ENCODE measurements around the gene SLC10A7. TPM values are rescaled to one million over a fixed set of nuclear protein-coding genes. Genes with fewer than 3 reads are reported as not detected.

The SLC10A7 gene
- total and polyA plus RNA-seq, 2 donors (not counting 1 experiment from before 2014, with no cell fraction given), result 7.4 to 12.6 TPM

DNA sequence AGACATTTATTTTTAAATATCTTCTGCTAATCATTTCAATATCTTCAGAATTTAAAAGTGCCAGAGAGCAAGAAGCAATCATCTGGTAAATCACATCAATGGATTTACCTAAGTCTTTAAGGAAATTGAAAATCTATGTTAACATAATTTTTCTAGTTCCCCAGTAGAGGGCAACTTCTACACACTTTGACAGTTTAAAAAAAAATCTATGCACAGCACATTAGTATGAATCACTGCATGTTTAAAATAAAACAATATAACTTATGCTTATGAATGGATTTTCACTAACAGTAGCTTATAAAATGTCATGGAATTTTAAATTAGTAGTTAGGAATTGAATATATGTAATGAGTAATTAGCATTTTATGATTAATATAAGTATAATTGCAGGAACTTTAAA lies 180.9 kb downstream of the SLC10A7 start:
- Histone ChIP-seq H3K9ac (ENCODE audit: insufficient read depth, low read length) (no peak overlapping the region), H3K36me3 (ENCODE audit: control insufficient read depth, insufficient read depth, low read length) (no peaks in the 10 kb centered on the region), H3K79me2 (ENCODE audit: control insufficient read depth, insufficient read depth, low read length) (no peaks in the 10 kb centered on the region), H3K4me1 (ENCODE audit: control insufficient read depth, extremely low read depth, insufficient read depth, low read length) (peaks cover 2% of the 10 kb centered on the region), H4K20me1 (ENCODE audit: control insufficient read depth, extremely low read depth, insufficient read depth, low read length) (no peaks in the 10 kb centered on the region), H3K4me3 (replicated peaks in 1 of 4; ENCODE audit: control extremely low read depth in 1 of 4, insufficient read depth in 1 of 4, low read depth in 3 of 4, low read length in 4 of 4) (no peak overlapping the region), H3K27me3 (ENCODE audit: control insufficient read depth, insufficient read depth, low read length) (no peaks in the 10 kb centered on the region), H3K9me3 (ENCODE audit: control insufficient read depth, insufficient read depth, low read depth, low read length) (no peaks in the 10 kb centered on the region), H3K27ac (ENCODE audit: insufficient read depth, low read length) (no peak overlapping the region), H2AFZ (ENCODE audit: low read length) (no peak overlapping the region), H3K4me2 (ENCODE audit: extremely low read depth, insufficient read depth, low read length) (no peak overlapping the region)
- no peak for TF ChIP-seq EZH2 (IDR thresholded peaks at IDR 0.05; ENCODE audit: low read length, missing control alignments)
- TF ChIP-seq, protein P1, sequence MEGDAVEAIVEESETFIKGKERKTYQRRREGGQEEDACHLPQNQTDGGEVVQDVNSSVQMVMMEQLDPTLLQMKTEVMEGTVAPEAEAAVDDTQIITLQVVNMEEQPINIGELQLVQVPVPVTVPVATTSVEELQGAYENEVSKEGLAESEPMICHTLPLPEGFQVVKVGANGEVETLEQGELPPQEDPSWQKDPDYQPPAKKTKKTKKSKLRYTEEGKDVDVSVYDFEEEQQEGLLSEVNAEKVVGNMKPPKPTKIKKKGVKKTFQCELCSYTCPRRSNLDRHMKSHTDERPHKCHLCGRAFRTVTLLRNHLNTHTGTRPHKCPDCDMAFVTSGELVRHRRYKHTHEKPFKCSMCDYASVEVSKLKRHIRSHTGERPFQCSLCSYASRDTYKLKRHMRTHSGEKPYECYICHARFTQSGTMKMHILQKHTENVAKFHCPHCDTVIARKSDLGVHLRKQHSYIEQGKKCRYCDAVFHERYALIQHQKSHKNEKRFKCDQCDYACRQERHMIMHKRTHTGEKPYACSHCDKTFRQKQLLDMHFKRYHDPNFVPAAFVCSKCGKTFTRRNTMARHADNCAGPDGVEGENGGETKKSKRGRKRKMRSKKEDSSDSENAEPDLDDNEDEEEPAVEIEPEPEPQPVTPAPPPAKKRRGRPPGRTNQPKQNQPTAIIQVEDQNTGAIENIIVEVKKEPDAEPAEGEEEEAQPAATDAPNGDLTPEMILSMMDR (conservative IDR thresholded peaks at IDR 0.05 in 1 of 2, IDR thresholded peaks at IDR 0.05 in 1 of 2; ENCODE audit: low read depth in 1 of 2, low read length in 2 of 2), result peak; percentile 9 to 45
- peak; percentile 28 to 59 for DNase-seq (ENCODE audit: low read depth in 2 of 2)

DNA sequence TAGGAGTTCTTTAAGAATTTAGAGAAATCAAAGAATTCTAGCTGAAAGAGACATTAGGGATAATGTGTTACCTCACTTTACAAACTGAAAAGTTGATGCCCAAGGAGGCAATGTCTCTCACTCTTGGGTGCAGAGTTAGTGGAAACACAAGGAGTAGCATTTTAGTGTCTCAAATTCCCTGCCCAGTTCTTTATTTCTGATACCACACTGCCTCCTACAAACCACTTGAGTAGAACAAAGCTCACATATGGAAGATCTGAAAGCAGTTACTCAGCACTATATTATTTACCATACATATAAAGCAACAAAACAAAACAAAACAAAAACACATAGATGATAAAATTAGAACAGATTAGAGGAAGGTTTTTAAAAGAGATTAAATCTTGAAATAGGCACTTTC lies 183.2 kb downstream of the SLC10A7 start:
- no peak overlapping the region for H2AFZ ChIP-seq (ENCODE audit: low read length)
- no peak overlapping the region for H3K4me2 ChIP-seq (ENCODE audit: extremely low read depth, insufficient read depth, low read length)
- peak in 1 of 2 donors; percentile 26 for DNase-seq (ENCODE audit: low read depth in 2 of 2)
- no peaks in the 10 kb centered on the region for H3K27me3 ChIP-seq (ENCODE audit: control insufficient read depth, insufficient read depth, low read length)
- H3K9ac ChIP-seq (ENCODE audit: insufficient read depth, low read length), result no peak overlapping the region
- no peaks in the 10 kb centered on the region for H4K20me1 ChIP-seq (ENCODE audit: control insufficient read depth, extremely low read depth, insufficient read depth, low read length)
- H3K4me1 ChIP-seq (ENCODE audit: control insufficient read depth, extremely low read depth, insufficient read depth, low read length), result peaks cover 6% of the 10 kb centered on the region
- TF ChIP-seq EZH2 (IDR thresholded peaks at IDR 0.05; ENCODE audit: low read length, missing control alignments), result no peak
- TF ChIP-seq, protein P1 (conservative IDR thresholded peaks at IDR 0.05 in 1 of 2, IDR thresholded peaks at IDR 0.05 in 1 of 2; ENCODE audit: low read depth in 1 of 2, low read length in 2 of 2), result no peak
- no peaks in the 10 kb centered on the region for H3K9me3 ChIP-seq (ENCODE audit: control insufficient read depth, insufficient read depth, low read depth, low read length)
- H3K36me3 ChIP-seq (ENCODE audit: control insufficient read depth, insufficient read depth, low read length), result no peaks in the 10 kb centered on the region
- H3K4me3 ChIP-seq (replicated peaks in 1 of 4; ENCODE audit: control extremely low read depth in 1 of 4, insufficient read depth in 1 of 4, low read depth in 3 of 4, low read length in 4 of 4), result no peak overlapping the region
- no peak overlapping the region for H3K27ac ChIP-seq (ENCODE audit: insufficient read depth, low read length)
- no peaks in the 10 kb centered on the region for H3K79me2 ChIP-seq (ENCODE audit: control insufficient read depth, insufficient read depth, low read length)

DNA sequence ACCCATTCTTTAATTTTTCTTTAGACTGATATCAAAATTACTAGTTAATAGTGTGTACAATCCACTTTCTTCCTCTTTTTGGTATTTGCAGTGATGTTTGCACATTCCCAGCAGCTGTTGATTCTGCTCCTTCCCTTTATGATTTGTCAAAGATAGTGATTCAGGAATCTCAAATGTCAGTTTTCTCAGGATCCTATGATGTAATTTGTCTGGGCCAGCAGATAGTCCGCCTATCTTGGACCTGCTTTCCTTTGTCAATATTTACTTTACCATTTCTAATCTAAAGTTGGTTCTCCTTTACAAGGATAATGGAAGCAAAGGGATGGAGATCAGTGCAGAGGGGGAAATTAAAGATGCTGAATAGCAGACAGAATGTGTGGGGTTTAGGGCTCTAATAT lies 185.3 kb downstream of the SLC10A7 start:
- no peak overlapping the region for H3K4me3 ChIP-seq (replicated peaks in 1 of 4; ENCODE audit: control extremely low read depth in 1 of 4, insufficient read depth in 1 of 4, low read depth in 3 of 4, low read length in 4 of 4)
- no peaks in the 10 kb centered on the region for H3K36me3 ChIP-seq (ENCODE audit: control insufficient read depth, insufficient read depth, low read length)
- H3K27ac ChIP-seq (ENCODE audit: insufficient read depth, low read length), result no peak overlapping the region
- peak; percentile 11 to 30 for DNase-seq (ENCODE audit: low read depth in 2 of 2)
- peaks cover 6% of the 10 kb centered on the region for H3K4me1 ChIP-seq (ENCODE audit: control insufficient read depth, extremely low read depth, insufficient read depth, low read length)
- no peaks in the 10 kb centered on the region for H3K9me3 ChIP-seq (ENCODE audit: control insufficient read depth, insufficient read depth, low read depth, low read length)
- no peak overlapping the region for H3K9ac ChIP-seq (ENCODE audit: insufficient read depth, low read length)
- no peaks in the 10 kb centered on the region for H4K20me1 ChIP-seq (ENCODE audit: control insufficient read depth, extremely low read depth, insufficient read depth, low read length)
- no peak for TF ChIP-seq EZH2 (IDR thresholded peaks at IDR 0.05; ENCODE audit: low read length, missing control alignments)
- TF ChIP-seq, protein P1 (conservative IDR thresholded peaks at IDR 0.05 in 1 of 2, IDR thresholded peaks at IDR 0.05 in 1 of 2; ENCODE audit: low read depth in 1 of 2, low read length in 2 of 2), result no peak
- no peaks in the 10 kb centered on the region for H3K27me3 ChIP-seq (ENCODE audit: control insufficient read depth, insufficient read depth, low read length)
- H3K79me2 ChIP-seq (ENCODE audit: control insufficient read depth, insufficient read depth, low read length), result no peaks in the 10 kb centered on the region
- no peak overlapping the region for H2AFZ ChIP-seq (ENCODE audit: low read length)
- H3K4me2 ChIP-seq (ENCODE audit: extremely low read depth, insufficient read depth, low read length), result no peak overlapping the region
